ENCODE measurements around the gene AQP1.

- TF ChIP-seq CTCF (IDR thresholded peaks at IDR 0.05; ENCODE audit: low read depth, low read length, missing input control), result no peak
- no peak for TF ChIP-seq NR2F2 (IDR thresholded peaks at IDR 0.05)
- no peak for TF ChIP-seq TAF1 (conservative IDR thresholded peaks at IDR 0.05)
- TF ChIP-seq, protein P1, sequence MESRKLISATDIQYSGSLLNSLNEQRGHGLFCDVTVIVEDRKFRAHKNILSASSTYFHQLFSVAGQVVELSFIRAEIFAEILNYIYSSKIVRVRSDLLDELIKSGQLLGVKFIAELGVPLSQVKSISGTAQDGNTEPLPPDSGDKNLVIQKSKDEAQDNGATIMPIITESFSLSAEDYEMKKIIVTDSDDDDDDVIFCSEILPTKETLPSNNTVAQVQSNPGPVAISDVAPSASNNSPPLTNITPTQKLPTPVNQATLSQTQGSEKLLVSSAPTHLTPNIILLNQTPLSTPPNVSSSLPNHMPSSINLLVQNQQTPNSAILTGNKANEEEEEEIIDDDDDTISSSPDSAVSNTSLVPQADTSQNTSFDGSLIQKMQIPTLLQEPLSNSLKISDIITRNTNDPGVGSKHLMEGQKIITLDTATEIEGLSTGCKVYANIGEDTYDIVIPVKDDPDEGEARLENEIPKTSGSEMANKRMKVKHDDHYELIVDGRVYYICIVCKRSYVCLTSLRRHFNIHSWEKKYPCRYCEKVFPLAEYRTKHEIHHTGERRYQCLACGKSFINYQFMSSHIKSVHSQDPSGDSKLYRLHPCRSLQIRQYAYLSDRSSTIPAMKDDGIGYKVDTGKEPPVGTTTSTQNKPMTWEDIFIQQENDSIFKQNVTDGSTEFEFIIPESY (IDR thresholded peaks at IDR 0.05), result no peak
- TF ChIP-seq YY1 (IDR thresholded peaks at IDR 0.05), result no peak
- no peak for TF ChIP-seq REST (IDR thresholded peaks at IDR 0.05)
- no peak for TF ChIP-seq FOXA2 (IDR thresholded peaks at IDR 0.05)
- no peak for TF ChIP-seq FOXA1 (IDR thresholded peaks at IDR 0.05)
- no peak for TF ChIP-seq MAX (IDR thresholded peaks at IDR 0.05)
- TF ChIP-seq RAD21 (IDR thresholded peaks at IDR 0.05), result no peak
- TF ChIP-seq EGR1 (IDR thresholded peaks at IDR 0.05; ENCODE audit: low read depth in 2 of 2), result no peak
- TF ChIP-seq SP1 (IDR thresholded peaks at IDR 0.05), result no peak
- TF ChIP-seq HNF4A (conservative IDR thresholded peaks at IDR 0.05), result no peak
These were observed 40.0 kb upstream of the AQP1 start for GRCh38 chr7:30871655-30872054.
